HCT116 (cell line): ENCODE data around the gene GALNT2.

Source experiments
- EZH2 ChIP-seq: fragments of 200-600 bp; sonication (generic); IDR thresholded peaks from 2 replicates; pipeline ENCODE4 v1.6.1; 2017; ENCODE audit warnings: antibody characterized with exemption, mixed run types
- ZNF274 ChIP-seq: fragments of 200-500 bp; sonication (Bioruptor generic); IDR thresholded peaks from 2 replicates; pipeline ENCODE4 v1.6.1; 2014; ENCODE audit warnings: mild to moderate bottlenecking, low read depth, low read length, inconsistent platforms
- TF ChIP-seq, protein P1 (sequence below): IDR thresholded peaks from 2 replicates; pipeline ENCODE4 v1.6.1; 2012; ENCODE audit warnings: low read depth
- TF ChIP-seq, protein P2 (sequence below), 3 experiments: fragments of 200-600 bp in 1 of 3; sonication (generic) in 1 of 3; IDR thresholded peaks in 2 of 3; conservative IDR thresholded peaks in 1 of 3; 2 replicates each; pipeline ENCODE4 v1.5.1; 2012 to 2017; ENCODE audit warnings: low read depth in 2 of 3, low read length in 2 of 3, antibody characterized with exemption in 1 of 3, borderline replicate concordance in 1 of 3, control low read depth in 1 of 3, mild to moderate bottlenecking in 1 of 3, mixed read lengths in 1 of 3, mixed run types in 1 of 3, moderate library complexity in 1 of 3; ENCODE audit not compliant: insufficient read depth in 1 of 3
- TF ChIP-seq, protein P3 (sequence below): IDR thresholded peaks from 2 replicates; pipeline ENCODE4 v1.6.1; 2012

DNA sequence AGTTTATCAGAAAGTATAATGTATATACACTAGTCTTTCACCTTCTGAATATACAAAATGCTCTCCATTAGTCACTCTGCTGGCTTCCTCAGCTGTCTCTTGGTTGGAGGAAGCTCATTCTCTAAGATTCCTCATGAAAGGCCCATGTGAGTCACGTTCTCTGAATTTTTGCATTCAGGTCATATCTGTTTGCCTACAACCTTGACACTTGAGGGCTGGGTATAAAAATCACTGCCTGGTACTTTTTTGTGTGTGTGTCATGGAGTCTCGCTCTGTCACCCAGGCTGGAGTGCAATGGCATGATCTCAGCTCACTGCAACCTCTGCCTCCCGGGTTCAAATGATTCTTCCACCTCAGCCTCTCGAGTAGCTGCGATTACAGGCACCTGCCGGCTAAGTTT is 2.8 kb upstream of the GALNT2 start:
- TF ChIP-seq, protein P1, sequence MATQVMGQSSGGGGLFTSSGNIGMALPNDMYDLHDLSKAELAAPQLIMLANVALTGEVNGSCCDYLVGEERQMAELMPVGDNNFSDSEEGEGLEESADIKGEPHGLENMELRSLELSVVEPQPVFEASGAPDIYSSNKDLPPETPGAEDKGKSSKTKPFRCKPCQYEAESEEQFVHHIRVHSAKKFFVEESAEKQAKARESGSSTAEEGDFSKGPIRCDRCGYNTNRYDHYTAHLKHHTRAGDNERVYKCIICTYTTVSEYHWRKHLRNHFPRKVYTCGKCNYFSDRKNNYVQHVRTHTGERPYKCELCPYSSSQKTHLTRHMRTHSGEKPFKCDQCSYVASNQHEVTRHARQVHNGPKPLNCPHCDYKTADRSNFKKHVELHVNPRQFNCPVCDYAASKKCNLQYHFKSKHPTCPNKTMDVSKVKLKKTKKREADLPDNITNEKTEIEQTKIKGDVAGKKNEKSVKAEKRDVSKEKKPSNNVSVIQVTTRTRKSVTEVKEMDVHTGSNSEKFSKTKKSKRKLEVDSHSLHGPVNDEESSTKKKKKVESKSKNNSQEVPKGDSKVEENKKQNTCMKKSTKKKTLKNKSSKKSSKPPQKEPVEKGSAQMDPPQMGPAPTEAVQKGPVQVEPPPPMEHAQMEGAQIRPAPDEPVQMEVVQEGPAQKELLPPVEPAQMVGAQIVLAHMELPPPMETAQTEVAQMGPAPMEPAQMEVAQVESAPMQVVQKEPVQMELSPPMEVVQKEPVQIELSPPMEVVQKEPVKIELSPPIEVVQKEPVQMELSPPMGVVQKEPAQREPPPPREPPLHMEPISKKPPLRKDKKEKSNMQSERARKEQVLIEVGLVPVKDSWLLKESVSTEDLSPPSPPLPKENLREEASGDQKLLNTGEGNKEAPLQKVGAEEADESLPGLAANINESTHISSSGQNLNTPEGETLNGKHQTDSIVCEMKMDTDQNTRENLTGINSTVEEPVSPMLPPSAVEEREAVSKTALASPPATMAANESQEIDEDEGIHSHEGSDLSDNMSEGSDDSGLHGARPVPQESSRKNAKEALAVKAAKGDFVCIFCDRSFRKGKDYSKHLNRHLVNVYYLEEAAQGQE = no peak
- TF ChIP-seq EZH2 (no peak), ZNF274 (no peak)
- TF ChIP-seq, protein P2, sequence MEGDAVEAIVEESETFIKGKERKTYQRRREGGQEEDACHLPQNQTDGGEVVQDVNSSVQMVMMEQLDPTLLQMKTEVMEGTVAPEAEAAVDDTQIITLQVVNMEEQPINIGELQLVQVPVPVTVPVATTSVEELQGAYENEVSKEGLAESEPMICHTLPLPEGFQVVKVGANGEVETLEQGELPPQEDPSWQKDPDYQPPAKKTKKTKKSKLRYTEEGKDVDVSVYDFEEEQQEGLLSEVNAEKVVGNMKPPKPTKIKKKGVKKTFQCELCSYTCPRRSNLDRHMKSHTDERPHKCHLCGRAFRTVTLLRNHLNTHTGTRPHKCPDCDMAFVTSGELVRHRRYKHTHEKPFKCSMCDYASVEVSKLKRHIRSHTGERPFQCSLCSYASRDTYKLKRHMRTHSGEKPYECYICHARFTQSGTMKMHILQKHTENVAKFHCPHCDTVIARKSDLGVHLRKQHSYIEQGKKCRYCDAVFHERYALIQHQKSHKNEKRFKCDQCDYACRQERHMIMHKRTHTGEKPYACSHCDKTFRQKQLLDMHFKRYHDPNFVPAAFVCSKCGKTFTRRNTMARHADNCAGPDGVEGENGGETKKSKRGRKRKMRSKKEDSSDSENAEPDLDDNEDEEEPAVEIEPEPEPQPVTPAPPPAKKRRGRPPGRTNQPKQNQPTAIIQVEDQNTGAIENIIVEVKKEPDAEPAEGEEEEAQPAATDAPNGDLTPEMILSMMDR (IDR thresholded peaks at IDR 0.05 in 2 of 3, conservative IDR thresholded peaks at IDR 0.05 in 1 of 3; ENCODE audit: borderline replicate concordance in 1 of 3, insufficient read depth in 1 of 3, low read depth in 2 of 3, low read length in 2 of 3) = no peak
- TF ChIP-seq, protein P3, sequence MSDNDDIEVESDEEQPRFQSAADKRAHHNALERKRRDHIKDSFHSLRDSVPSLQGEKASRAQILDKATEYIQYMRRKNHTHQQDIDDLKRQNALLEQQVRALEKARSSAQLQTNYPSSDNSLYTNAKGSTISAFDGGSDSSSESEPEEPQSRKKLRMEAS = no peak
